IMR-90 (cell line): ENCODE measurements around the gene CST1. TPM values are rescaled to one million over a fixed set of nuclear protein-coding genes. Genes with fewer than 3 reads are reported as not detected.

Experiments used
- ATAC-seq: fragments of 200-7000 bp; cut with Tn5 transposase; 2 replicates; pipeline ENCODE4 v1.9.1; 2020; ENCODE audit warnings: low read depth, mild to moderate bottlenecking, moderate library complexity
- BruUV-seq: library from RNA; stranded (reverse); fragments of 400-500 nt; replicated peaks from 2 replicates; lab custom pipeline; 2021; lab: Mats Ljungman, UMichigan
- CTCF ChIA-PET: fragments of 300-600 bp; formaldehyde crosslinking; extraction: SDS; loops from one replicate; lab custom pipeline; 2021; ENCODE audit warnings: antibody characterized with exemption; lab: Yijun Ruan, JAX
- POLR2A ChIA-PET: fragments of 300-600 bp; sonication (Branson Sonifier 250); formaldehyde crosslinking; loops from one replicate; lab custom pipeline; 2022; ENCODE audit warnings: antibody characterized with exemption; ENCODE audit not compliant: unreplicated experiment; lab: Charles Lee
- DNase-seq: peaks from one replicate; pipeline ENCODE4 v3.0.0; 2013
- H2AFZ ChIP-seq: replicated peaks from 2 replicates; pipeline ENCODE3; 2013; ENCODE audit warnings: low read length, mild to moderate bottlenecking; ENCODE audit not compliant: poor library complexity
- H2AK5ac ChIP-seq: 2 replicates; pipeline ENCODE4 v1.6.1; 2013; ENCODE audit warnings: low read depth, low read length, inconsistent platforms
- H2AK9ac ChIP-seq: replicated peaks from 2 replicates; pipeline ENCODE3; 2013; ENCODE audit warnings: mild to moderate bottlenecking, low read depth, low read length, moderate library complexity; ENCODE audit not compliant: poor library complexity
- H2BK120ac ChIP-seq: 2 replicates; pipeline ENCODE4 v1.6.1; 2013; ENCODE audit warnings: low read depth, low read length, inconsistent platforms
- H2BK15ac ChIP-seq: 3 replicates; pipeline ENCODE4 v1.6.1; 2013; ENCODE audit warnings: low read depth, low read length, inconsistent platforms
- H2BK20ac ChIP-seq: 2 replicates; pipeline ENCODE4 v1.6.1; 2013; ENCODE audit warnings: low read depth, mild to moderate bottlenecking, inconsistent platforms, low read length, moderate library complexity
- H2BK5ac ChIP-seq: 2 replicates; pipeline ENCODE4 v1.6.1; 2013; ENCODE audit warnings: mild to moderate bottlenecking, low read depth, low read length, inconsistent platforms; ENCODE audit not compliant: poor library complexity, severe bottlenecking
- H3K14ac ChIP-seq: replicated peaks from 2 replicates; pipeline ENCODE4 v1.6.1; 2013; ENCODE audit warnings: low read depth, low read length, inconsistent platforms
- H3K18ac ChIP-seq: 2 replicates; pipeline ENCODE4 v1.6.1; 2013; ENCODE audit warnings: low read depth, low read length, control low read depth
- H3K23ac ChIP-seq: 2 replicates; pipeline ENCODE4 v1.6.1; 2013; ENCODE audit warnings: low read depth, low read length, inconsistent platforms
- H3K27ac ChIP-seq: 2 replicates; pipeline ENCODE4 v1.5.1; 2013; ENCODE audit warnings: mild to moderate bottlenecking, control low read depth, low read length; ENCODE audit not compliant: insufficient read depth
- H3K27me3 ChIP-seq: 2 replicates; pipeline ENCODE4 v1.6.1; 2013; ENCODE audit warnings: low read length; ENCODE audit not compliant: control insufficient read depth, insufficient read depth
- H3K36me3 ChIP-seq: 2 replicates; pipeline ENCODE4 v1.6.1; 2013; ENCODE audit warnings: low read length, mixed read lengths; ENCODE audit not compliant: control insufficient read depth, insufficient read depth
- H3K4ac ChIP-seq: 2 replicates; pipeline ENCODE4 v1.6.1; 2013; ENCODE audit warnings: low read depth, low read length, inconsistent platforms
- H3K4me1 ChIP-seq: 2 replicates; pipeline ENCODE4 v1.6.1; 2013; ENCODE audit warnings: low read length, mixed read lengths; ENCODE audit not compliant: control insufficient read depth, insufficient read depth
- H3K4me2 ChIP-seq: 2 replicates; pipeline ENCODE4 v1.6.1; 2013; ENCODE audit warnings: low read depth, mild to moderate bottlenecking, control low read depth, low read length, moderate library complexity
- H3K4me3 ChIP-seq: 2 replicates; pipeline ENCODE4 v1.5.1; 2013; ENCODE audit warnings: low read depth, mild to moderate bottlenecking, control low read depth, low read length, moderate library complexity; ENCODE audit not compliant: insufficient read depth
- H3K56ac ChIP-seq: 2 replicates; pipeline ENCODE4 v1.6.1; 2013; ENCODE audit warnings: low read length, inconsistent platforms; ENCODE audit not compliant: insufficient read depth; ENCODE audit errors: extremely low read depth
- H3K79me1 ChIP-seq, 2 experiments: 2 replicates each; pipeline ENCODE4 v1.6.1; 2013; ENCODE audit warnings: low read length in 2 of 2, inconsistent platforms in 1 of 2, low read depth in 1 of 2
- H3K9ac ChIP-seq: 2 replicates; pipeline ENCODE4 v1.6.1; 2013; ENCODE audit warnings: low read depth, low read length, control low read depth
- H3K9me1 ChIP-seq: 2 replicates; pipeline ENCODE4 v1.6.1; 2013; ENCODE audit warnings: low read length, inconsistent platforms; ENCODE audit not compliant: insufficient read depth
- H3K9me3 ChIP-seq: 2 replicates; pipeline ENCODE4 v1.6.1; 2013; ENCODE audit warnings: low read length; ENCODE audit not compliant: control insufficient read depth, insufficient read depth
- H4K20me1 ChIP-seq: 2 replicates; pipeline ENCODE4 v1.6.1; 2013; ENCODE audit warnings: low read length, inconsistent platforms; ENCODE audit not compliant: insufficient read depth
- H4K5ac ChIP-seq: 2 replicates; pipeline ENCODE4 v1.6.1; 2013; ENCODE audit warnings: mild to moderate bottlenecking, low read depth, low read length, control low read depth
- H4K8ac ChIP-seq, 2 experiments: 2 replicates each; pipeline ENCODE4 v1.6.1; 2013; ENCODE audit warnings: low read depth in 2 of 2, low read length in 2 of 2, control low read depth in 1 of 2, inconsistent platforms in 1 of 2
- H4K91ac ChIP-seq: 2 replicates; pipeline ENCODE4 v1.6.1; 2013; ENCODE audit warnings: low read depth, low read length, inconsistent platforms; ENCODE audit not compliant: insufficient read depth
- BHLHE40 ChIP-seq: fragments of 150-350 bp; IDR thresholded peaks from 2 replicates; pipeline ENCODE4 v1.6.1; 2016; ENCODE audit warnings: mild to moderate bottlenecking, low read depth, low read length
- CEBPB ChIP-seq: IDR thresholded peaks from 2 replicates; pipeline ENCODE4 v1.6.1; 2012; ENCODE audit warnings: low read depth, low read length, improper control_type of control experiment
- MAZ ChIP-seq: IDR thresholded peaks from 2 replicates; pipeline ENCODE4 v1.6.1; 2012; ENCODE audit warnings: low read depth, mild to moderate bottlenecking, low read length, improper control_type of control experiment, moderate library complexity, borderline replicate concordance
- MXI1 ChIP-seq: IDR thresholded peaks from 2 replicates; pipeline ENCODE4 v1.6.1; 2012; ENCODE audit warnings: low read depth, mild to moderate bottlenecking, low read length, moderate library complexity, borderline replicate concordance
- POLR2A ChIP-seq: IDR thresholded peaks from 2 replicates; pipeline ENCODE4 v1.6.1; 2012; ENCODE audit warnings: mild to moderate bottlenecking, low read depth, low read length
- RAD21 ChIP-seq: IDR thresholded peaks from 2 replicates; pipeline ENCODE4 v1.6.1; 2012; ENCODE audit warnings: low read length, improper control_type of control experiment
- SMC3 ChIP-seq: fragments of 150-350 bp; IDR thresholded peaks from 2 replicates; pipeline ENCODE4 v1.6.1; 2016; ENCODE audit warnings: low read depth, mild to moderate bottlenecking, antibody characterized with exemption, low read length, moderate library complexity
- USF2 ChIP-seq: fragments of 150-350 bp; IDR thresholded peaks from 2 replicates; pipeline ENCODE4 v1.6.1; 2017; ENCODE audit warnings: mild to moderate bottlenecking, antibody characterized with exemption, low read length, low read depth
- WGBS, 2 experiments: methylation state at CpG; one replicate each; pipeline versions ENCODE4 v1.1.5 to v1.1.7; 2013; ENCODE audit warnings: missing lambda C conversion rate in 2 of 2; ENCODE audit not compliant: insufficient read length in 1 of 2; ENCODE audit errors: extremely low coverage in 2 of 2; 5-methylcytosine and 5-hydroxymethylcytosine counted together
- dilution Hi-C: fragments of 300-500 bp; cut with HindIII; formaldehyde crosslinking; loops from one replicate; pipeline ENCODE4 v1.14.3; 2018; ENCODE audit warnings: low sequenced_read_pairs; ENCODE audit not compliant: unreplicated experiment
- in situ Hi-C: fragments of 300-500 bp; cut with MboI; formaldehyde crosslinking; loops from 3 replicates; pipeline ENCODE4 v1.14.3; 2019; ENCODE audit warnings: low sequenced_read_pairs, inconsistent platforms, mixed read lengths
- intact Hi-C: fragments of 100-400 bp; cut with micrococcal nuclease; formaldehyde crosslinking; loops from 2 replicates; pipeline ENCODE4 v1.10.0; 2022
- polyA plus RNA-seq, 3 experiments: library from polyadenylated mRNA; depleted of rRNA; stranded (reverse); fragments of >200 nt; gene quantifications; 2 replicates each; pipeline ENCODE4 v1.2.3, GENCODE V29; 2012; ENCODE audit warnings: low replicate concordance in 1 of 3
- total RNA-seq: library from RNA; depleted of rRNA; stranded (reverse); fragments of >200 nt; gene quantifications from 2 replicates; pipeline ENCODE4 v1.2.3, GENCODE V29; 2012
- TF ChIP-seq, protein P1 (sequence below): fragments of 150-350 bp; IDR thresholded peaks from 2 replicates; pipeline ENCODE4 v1.6.1; 2016; ENCODE audit warnings: low read depth, mild to moderate bottlenecking, low read length, moderate library complexity, borderline replicate concordance

CST1 gene
- total and polyA plus RNA-seq, 2 of the 4 experiments (the other 2 are of a cell fraction) = not detected

GRCh38 chr20:23774081-23774480 lies 23.3 kb upstream of the CST1 start:
- H3K9me1 ChIP-seq = no peaks in the 10 kb centered on the region
- H4K20me1 ChIP-seq = no peaks in the 10 kb centered on the region
- no peak overlapping the region for H2AK9ac ChIP-seq
- no peak overlapping the region for H4K91ac ChIP-seq
- ChIA-PET POLR2A (no interaction called here), CTCF (interaction anchor here (0.5 kb wide), 1 partner anchor 841 kb away, joined by 3 read pairs; no protein-coding TSS in a partner anchor)
- no peak overlapping the region for H3K23ac ChIP-seq
- H3K56ac ChIP-seq = no peak overlapping the region
- H4K5ac ChIP-seq = no peak overlapping the region
- no peak overlapping the region for H3K18ac ChIP-seq
- no peak overlapping the region for H2BK120ac ChIP-seq
- in situ Hi-C loops = no loop called here
- H4K8ac ChIP-seq = no peak overlapping the region
- H3K9ac ChIP-seq = no peak overlapping the region
- dilution Hi-C loops = no loop called here
- no peaks in the 10 kb centered on the region for H3K36me3 ChIP-seq
- intact Hi-C loops = no loop called here
- no peaks in the 10 kb centered on the region for H3K79me1 ChIP-seq
- no peak overlapping the region for H2BK15ac ChIP-seq
- BruUV-seq = no TSS peak
- no peak overlapping the region for H3K14ac ChIP-seq
- H3K27me3 ChIP-seq = peaks cover 11% of the 10 kb centered on the region
- no peak for DNase-seq
- H2BK20ac ChIP-seq = no peak overlapping the region
- H2AK5ac ChIP-seq = no peak overlapping the region
- TF ChIP-seq RAD21 = no peak
- TF ChIP-seq CEBPB = no peak
- TF ChIP-seq SMC3 = no peak
- TF ChIP-seq, protein P1, sequence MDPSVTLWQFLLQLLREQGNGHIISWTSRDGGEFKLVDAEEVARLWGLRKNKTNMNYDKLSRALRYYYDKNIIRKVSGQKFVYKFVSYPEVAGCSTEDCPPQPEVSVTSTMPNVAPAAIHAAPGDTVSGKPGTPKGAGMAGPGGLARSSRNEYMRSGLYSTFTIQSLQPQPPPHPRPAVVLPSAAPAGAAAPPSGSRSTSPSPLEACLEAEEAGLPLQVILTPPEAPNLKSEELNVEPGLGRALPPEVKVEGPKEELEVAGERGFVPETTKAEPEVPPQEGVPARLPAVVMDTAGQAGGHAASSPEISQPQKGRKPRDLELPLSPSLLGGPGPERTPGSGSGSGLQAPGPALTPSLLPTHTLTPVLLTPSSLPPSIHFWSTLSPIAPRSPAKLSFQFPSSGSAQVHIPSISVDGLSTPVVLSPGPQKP = no peak
- TF ChIP-seq MAZ = no peak
- TF ChIP-seq USF2 = no peak
- no peak for TF ChIP-seq BHLHE40
- no peak for TF ChIP-seq MXI1
- no peak for TF ChIP-seq POLR2A
- no peak overlapping the region for H2BK5ac ChIP-seq
- no peak overlapping the region for H2AFZ ChIP-seq
- no peaks in the 10 kb centered on the region for H3K9me3 ChIP-seq
- ATAC-seq = no peak
- H3K4ac ChIP-seq = no peak overlapping the region
- no peak overlapping the region for H3K27ac ChIP-seq
- no peak overlapping the region for H3K4me3 ChIP-seq
- H3K4me2 ChIP-seq = no peak overlapping the region
- no peaks in the 10 kb centered on the region for H3K4me1 ChIP-seq
- WGBS, 2 experiments = no CpG with 5 or more reads among the region's 7 CpGs
